Head of caudate nucleus (tissue), 42 donors: ENCODE results near the gene PHTF2.
"Not testable (repeated sequence)": the region's sequence is repeated elsewhere in the genome, so short reads cannot be mapped to it uniquely, and the experiment has no call there.

ENCODE experiments used
- DNase-seq, 42 donors: peaks; one replicate each; pipeline versions ENCODE4 v3.0.0 to v3.0.0-alpha.2; 2020 to 2021; ENCODE audit warnings: mixed read lengths in 7 of 42
- intact Hi-C: fragments of 100-400 bp; cut with DNase I; formaldehyde crosslinking; loops from one replicate; pipeline ENCODE4 v1.15.0; 2022

PHTF2 gene

DNA sequence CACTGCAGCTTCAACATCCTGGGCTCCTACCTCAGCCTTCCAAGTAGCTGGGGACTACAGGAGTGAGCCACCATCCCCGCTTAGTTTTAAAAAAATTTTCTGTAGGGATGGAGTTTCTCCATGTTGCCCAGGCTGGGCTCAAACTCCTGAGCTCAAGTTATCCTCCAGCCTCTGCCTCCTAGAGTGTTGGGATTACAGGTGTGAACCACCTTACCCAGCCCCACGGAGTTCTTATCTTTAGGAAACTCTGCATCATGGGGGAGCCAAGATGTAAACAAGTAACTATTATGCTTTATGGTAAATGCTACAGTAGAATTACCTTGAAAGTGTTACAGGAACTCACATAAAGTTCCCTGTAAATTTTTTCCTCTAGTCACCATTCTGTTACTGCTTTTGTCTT is 65.3 kb downstream of the PHTF2 start:
- DNase-seq = no peak
- intact Hi-C loops = no loop called here

DNA sequence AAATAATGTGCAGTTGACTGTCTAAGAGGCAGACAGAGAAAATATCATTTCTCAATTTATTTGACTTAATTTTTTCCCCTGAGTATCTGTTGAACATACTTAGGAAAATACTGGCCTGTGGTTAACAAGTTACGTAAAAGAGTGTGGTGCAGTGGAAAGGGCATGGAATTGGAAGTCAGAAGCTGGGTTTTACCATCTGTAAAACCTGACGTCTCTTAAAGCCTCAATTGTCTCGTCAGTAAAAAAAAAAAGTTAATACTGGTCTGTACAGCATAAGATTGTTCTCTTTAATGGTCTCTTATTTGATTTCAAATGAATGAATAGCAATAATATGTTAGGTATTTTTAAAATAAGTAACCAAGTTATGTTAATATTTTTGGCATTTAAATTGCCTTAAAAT is 67.8 kb downstream of the PHTF2 start:
- no peak for DNase-seq
- intact Hi-C loops = no loop called here

DNA sequence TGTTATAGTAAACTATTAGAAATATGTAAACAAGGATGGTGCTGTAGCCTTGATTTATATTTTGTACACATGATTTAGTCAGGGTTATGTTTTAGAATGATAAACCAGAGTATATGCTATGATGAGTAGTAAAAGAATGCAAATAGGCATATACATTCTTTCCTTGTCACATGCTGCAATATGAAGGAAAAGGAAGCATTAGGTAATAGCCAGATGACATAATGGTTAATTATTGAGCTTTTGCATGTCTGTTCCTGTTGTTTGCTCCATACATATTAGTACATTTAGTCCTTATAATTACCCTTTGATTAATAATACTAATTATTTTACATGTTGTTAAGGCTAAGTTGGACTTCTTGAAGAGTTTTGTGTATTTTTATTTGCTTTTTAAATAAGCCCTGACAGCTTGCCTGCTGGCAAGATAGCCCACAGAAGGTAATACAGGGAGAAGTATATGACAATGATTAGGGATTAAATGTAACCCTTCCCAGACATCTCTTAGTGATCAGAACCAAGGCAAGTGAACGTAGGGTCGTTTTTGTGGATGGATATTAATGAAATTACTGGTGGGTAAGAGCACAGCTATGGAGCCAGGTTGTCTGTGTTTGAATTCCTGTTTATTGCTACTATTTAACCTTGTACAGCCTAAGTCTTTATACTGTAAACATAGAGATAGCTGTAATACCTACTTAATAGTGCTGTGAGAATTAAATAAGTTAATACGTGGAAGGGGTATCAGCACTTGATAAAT is 68.4 kb downstream of the PHTF2 start:
- intact Hi-C loops = no loop called here
- no peak for DNase-seq

- DNase-seq = no peak
- intact Hi-C loops = no loop called here
Measured at GRCh38 chr7:77867537-77867865, 68.9 kb downstream of the PHTF2 start.

- DNase-seq, intact Hi-C loops: not testable (repeated sequence)
Measured at GRCh38 chr7:77872256-77872655, 73.7 kb downstream of the PHTF2 start.

GRCh38 chr7:77873416-77874327 is 75.1 kb downstream of the PHTF2 start:
- intact Hi-C loops = not testable (repeated sequence)

GRCh38 chr7:77877791-77878190 is 79.2 kb downstream of the PHTF2 start:
- intact Hi-C loops = no loop called here
- no peak for DNase-seq

More at GRCh38 chr7:77873416-77874327, 75.1 kb downstream of the PHTF2 start:
- not testable (repeated sequence) for DNase-seq

- no peak for DNase-seq
- intact Hi-C loops = no loop called here
Measured at GRCh38 chr7:77878500-77878899, 79.9 kb downstream of the PHTF2 start.

- intact Hi-C loops = no loop called here
- DNase-seq = no peak
Measured at GRCh38 chr7:77879272-77879671, 80.7 kb downstream of the PHTF2 start.

DNA sequence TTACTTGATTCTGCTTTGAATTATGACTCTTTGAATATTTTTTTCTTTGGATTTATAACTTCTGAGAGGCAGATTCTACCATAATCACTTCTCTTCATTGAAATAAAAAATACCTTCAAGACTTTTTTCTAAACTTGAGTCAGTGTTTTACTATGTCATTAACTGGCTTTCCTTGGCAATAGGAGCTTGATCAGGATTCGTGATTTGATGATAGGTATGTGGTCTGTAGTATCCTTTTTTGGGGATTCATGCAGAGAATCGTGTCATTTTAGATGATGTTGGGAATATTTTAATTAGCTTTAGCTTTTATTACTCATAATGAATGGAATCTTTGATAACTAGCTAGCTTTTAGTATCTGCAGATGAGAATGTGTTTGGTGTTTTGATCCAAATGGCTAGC is 83.3 kb downstream of the PHTF2 start:
- no peak for DNase-seq
- intact Hi-C loops = no loop called here

DNA sequence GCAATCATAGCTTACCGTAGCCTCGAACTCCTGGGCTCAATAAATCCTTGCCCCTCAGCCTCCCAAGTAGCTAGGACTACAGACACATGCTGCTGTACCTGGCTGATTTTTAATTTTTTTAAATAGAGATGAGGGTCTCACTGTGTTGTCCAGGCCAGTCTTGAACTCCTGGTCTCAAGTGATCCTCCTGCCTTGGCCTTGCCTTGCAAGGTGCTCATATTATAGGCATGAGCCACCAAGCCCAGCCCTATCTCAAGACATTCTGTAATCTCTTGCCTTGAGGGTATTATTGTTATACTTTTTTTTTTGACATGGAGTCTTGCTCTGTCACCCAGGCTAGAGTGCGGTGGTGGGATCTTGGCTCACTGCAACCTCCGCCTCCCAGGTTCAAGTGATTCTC is 86.6 kb downstream of the PHTF2 start:
- intact Hi-C loops = no loop called here
- no peak for DNase-seq

DNA sequence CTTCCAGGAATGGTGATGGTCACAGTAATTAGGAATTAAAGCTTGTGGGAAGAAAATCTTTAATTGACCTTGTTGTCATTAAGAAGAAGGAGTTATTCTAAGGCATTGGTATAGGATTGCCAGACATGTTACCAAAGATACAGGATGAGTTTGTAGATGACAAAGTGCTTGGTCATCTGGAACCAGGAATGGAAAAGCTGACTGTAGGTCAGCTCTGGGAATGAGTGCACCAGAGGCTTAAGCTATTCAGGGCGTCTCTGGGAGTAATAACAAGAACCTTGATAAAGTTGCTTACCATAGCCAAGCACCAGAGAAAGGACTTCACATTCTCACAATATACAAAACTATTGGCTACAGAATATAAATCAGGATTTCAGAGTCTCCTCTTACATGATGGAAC is 89.0 kb downstream of the PHTF2 start:
- intact Hi-C loops = no loop called here
- DNase-seq = no peak

- intact Hi-C loops = no loop called here
- no peak for DNase-seq
Measured at GRCh38 chr7:77888998-77889397, 90.4 kb downstream of the PHTF2 start.

- no peak for DNase-seq
- intact Hi-C loops = no loop called here
Measured at GRCh38 chr7:77893813-77894212, 95.2 kb downstream of the PHTF2 start.

DNA sequence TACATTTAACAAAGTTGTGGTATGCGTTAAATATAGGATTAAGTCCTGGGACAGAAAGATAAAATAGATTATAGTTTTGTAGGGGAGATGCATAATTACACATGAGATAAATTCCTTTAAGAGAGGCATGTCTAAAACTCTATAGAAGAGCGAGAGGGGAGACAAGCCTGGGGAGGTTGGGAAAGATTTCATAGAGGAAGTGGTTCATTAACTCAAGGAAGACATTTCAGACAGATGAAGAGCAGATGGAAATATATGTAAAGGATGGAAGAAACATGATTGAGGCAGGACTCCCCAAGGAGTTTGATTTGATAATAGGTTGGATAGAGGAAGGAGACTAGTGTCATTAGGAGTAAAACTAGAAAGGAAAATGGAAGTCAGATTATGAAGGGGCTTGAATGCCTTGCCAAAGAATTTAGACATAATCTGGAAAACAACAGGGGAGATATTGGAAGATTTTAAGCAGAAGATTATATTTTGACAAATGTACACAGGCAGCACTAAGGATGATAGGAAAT is 96.1 kb downstream of the PHTF2 start:
- DNase-seq = no peak
- intact Hi-C loops = no loop called here

DNA sequence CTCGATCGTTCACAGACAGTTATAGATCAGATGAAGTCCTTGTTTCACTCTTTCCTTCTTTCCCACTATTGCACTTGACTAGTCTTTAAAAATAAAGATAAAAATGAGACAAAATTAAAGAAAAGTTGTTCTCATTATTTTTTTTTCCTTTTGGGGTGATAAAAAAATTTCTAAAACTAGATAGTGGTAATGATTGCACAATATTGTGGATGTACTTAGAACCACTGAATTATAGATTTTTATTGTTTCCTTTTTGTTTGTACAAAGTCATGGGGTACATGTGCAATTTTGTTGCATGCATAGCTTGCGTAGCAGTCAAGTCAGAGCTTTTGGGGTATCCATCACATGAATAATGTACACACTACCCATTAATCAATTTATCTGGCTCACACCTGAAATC is 97.3 kb downstream of the PHTF2 start:
- intact Hi-C loops = no loop called here
- no peak for DNase-seq

GRCh38 chr7:77897004-77897547 is 98.5 kb downstream of the PHTF2 start:
- DNase-seq = no peak
- intact Hi-C loops = no loop called here

DNA sequence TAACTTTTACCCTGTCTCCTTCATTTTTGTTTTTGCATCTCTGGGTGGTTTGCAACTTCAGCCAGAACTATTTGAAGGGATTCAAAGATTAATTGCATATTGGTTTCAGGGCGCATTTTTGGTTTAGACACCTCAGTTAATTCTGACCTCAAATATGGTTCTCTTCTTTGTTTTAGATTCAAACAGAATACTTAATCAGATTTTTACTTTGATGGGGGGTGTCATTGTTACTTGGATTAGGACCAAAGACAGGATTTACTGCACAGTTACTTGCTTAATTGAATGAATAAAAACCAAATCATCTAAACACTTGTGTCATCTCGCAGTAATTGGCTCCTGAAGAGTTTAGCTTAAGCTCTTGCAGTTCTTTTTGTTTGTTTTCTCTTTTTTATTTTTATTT is 100.9 kb downstream of the PHTF2 start:
- no peak for DNase-seq
- intact Hi-C loops = no loop called here

DNA sequence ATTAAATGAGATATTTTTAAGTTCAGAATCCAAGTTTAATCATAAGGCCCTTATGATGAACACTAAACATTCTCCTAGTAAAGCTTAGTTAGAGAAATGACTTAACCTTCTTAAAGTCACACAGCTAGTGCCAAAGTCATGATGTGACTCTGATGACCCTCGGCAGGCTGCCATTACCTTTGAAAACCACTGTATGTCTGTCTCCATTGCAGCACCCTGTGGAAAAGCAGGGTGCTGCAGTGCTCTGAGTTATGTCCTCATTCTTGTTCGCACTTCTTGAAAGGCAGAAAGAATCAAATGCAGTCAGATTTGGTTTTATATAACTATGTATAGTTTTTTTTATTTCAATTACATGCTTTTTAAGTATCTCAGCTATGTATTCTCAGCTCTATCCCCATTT is 105.0 kb downstream of the PHTF2 start:
- intact Hi-C loops = no loop called here
- no peak for DNase-seq

DNA sequence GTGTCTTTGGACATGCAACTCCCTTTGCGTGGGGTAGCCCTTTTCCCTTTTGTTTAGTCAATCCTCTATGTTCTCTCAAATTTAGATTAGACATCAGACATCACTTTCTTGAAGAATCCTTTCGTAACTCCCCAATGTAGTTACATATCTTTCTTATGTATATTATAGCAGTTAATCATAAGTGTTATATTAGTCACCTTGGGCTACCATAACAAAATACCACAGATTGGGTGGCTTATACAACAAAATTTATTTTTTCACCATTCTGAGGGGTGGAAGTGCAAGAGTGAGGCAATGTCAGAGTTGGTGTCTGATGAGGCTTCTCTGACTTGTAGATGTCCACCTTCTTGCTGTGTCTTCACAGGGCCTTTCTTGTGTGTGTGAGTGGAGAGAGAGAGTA is 105.7 kb downstream of the PHTF2 start:
- no peak for DNase-seq
- intact Hi-C loops = no loop called here
